Activated CD8-positive, alpha-beta memory T cell treated with anti-CD3 and anti-CD28 coated beads, Interleukin-2, amount 50 U/mL, for 1 hour (primary cell): ENCODE data around the gene CHD6.

ENCODE experiments used
- DNase-seq: peaks from one replicate; pipeline ENCODE4 v3.0.0-alpha.2; 2020; ENCODE audit errors: extremely low read depth

CHD6 gene

GRCh38 chr20:41403604-41404003 is 214.6 kb downstream of the CHD6 start:
- DNase-seq = no peak

GRCh38 chr20:41398408-41398807 is 219.8 kb downstream of the CHD6 start:
- DNase-seq = no peak

DNA sequence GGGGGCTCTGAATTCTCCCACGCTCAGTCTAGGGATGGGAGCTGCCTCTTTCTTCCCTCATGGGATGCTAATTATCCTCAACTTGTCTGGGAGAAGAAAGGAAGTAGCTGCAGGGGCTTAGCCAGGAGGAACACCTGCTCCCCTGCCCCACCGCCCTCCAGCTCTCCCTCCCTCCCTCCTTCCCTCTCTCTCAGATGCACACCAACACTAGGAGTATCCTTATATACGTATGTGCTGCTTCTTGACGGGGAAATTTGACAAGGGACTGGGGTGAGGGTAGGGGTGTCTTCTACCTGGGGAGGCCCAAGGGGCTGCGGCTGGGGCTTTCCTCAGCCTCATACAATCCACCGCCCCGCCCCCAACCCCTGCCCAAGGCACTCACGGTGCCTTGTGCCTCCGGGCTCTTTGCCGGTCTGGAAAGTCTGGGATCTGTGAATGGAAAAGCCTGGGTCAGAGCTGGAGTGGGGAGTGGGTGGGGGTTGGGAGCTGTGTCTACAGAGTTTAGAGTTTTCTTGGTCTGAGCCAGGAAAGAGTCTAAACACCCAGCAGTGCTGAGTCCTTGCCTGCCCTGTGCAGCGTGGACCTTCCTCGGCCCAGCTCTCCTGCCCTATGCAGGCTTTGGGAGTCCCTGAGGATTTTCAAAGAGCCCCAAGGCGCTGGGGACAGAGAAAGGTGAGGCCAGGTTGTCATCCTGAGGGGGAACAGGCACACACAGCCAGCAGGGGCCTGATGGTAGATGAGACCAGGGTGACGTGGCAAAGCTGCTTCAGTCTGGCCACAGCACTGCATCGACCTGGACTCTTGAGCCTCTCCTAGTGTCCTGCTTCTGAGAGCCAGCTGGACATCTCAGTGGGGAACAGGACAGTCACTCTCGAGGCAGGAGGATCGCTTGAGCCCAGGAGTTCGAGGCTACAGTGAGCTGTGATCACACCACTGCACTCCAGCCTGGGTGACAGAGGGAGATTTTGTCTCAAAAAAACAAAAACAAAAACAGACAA is 222.2 kb downstream of the CHD6 start:
- DNase-seq = no peak

GRCh38 chr20:41394931-41395666 is 223.1 kb downstream of the CHD6 start:
- no peak for DNase-seq

GRCh38 chr20:41394081-41394480 is 224.1 kb downstream of the CHD6 start:
- DNase-seq = no peak

DNA sequence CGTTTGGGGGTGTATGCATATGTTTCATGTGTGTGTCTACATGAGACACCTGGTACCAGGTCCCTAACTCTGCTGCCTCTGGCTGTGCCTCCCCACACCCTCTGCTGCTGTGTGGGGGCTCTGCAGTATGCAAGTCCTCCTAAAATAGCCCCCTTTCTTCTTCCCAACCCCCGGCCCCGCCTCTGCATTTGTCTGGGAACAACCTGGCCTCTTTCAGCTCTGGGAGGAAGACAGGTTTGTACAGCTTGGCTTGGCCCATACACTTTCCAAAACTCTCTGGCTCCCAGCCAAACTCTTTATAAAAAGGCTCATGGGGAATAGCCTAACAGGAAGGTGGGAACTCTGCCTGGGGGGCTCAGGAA is 224.5 kb downstream of the CHD6 start:
- DNase-seq = no peak

DNA sequence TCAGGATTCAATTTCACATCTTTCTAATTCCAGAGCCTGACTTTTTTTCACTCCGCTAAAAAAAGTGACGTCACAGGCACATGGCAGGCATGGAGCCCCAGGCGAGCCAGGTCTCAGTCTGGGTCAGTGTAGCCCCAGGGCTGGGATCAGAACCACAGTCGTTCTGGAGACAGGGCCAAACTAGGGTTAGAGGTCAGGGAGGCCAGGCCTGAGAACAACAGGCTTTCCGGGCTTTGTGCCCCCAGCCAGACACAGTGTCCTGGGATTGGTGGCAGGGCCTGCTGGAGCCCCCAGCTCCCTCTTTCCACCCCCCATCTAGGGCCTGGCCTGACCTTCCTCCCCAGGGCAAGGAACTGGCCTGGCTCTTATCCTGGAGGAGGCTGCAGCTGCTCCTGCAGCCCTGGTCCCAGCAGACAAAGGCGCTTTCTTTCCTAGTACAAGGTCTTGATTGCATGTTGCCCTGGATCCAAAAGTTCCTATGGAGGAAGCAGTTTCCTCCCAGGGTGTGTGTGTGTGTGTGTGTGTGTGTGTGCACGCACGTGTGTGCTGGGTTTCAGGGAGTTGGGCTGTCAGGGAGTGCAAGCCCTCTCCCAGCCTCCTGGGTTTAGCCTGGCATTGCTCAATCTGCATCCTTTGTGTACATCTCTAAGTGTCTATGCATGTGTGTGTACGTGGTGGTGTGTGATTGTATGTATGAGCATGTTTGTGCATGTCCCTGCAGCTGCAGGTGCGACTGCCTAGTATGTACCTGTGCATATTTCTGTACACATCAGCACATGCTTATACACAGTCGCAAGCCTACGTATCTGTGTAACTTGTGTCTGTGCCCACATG is 225.1 kb downstream of the CHD6 start:
- DNase-seq = no peak

- DNase-seq = no peak
Measured at GRCh38 chr20:41392295-41392694, 225.9 kb downstream of the CHD6 start.

DNA sequence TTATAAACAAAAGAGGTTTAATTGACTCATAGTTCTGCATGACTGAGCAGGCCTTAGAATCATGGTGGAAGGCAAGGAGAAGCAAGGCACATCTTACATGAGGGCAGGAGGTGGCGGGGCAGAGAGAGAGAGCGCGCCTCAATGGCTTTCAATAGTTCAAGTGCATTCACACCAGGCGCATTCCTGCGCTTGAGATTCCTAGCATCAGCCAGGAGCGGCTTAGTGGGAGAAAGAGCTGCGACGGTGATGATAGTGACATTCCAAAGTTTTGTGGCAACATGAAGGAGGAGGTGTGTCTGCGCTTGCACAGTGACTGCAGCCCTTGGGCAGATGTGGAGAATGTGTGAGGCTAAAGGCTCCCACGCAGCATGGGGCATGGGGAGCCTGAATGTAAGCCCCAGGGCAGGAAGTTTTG is 226.6 kb downstream of the CHD6 start:
- DNase-seq = no peak

DNA sequence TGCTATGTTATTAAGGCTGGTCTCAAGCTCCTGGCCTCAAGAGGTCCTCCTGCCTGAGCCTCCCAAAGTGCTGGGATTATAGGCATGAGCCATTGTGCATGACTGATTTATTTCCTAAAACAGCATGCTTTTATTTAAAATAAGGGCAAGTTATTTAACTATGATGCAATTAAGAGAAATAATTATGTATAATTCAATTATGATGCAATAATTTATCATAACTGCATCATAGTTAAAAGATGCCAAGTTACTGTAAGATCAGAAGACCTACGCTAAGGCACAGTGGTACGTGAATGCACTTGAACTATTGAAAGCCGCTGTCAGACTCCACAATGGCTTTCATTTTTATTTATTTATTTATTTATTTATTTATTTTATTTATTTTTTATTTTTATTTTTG is 227.3 kb downstream of the CHD6 start:
- DNase-seq = no peak

- DNase-seq = no peak
Measured at GRCh38 chr20:41387444-41387851, 230.7 kb downstream of the CHD6 start.

DNA sequence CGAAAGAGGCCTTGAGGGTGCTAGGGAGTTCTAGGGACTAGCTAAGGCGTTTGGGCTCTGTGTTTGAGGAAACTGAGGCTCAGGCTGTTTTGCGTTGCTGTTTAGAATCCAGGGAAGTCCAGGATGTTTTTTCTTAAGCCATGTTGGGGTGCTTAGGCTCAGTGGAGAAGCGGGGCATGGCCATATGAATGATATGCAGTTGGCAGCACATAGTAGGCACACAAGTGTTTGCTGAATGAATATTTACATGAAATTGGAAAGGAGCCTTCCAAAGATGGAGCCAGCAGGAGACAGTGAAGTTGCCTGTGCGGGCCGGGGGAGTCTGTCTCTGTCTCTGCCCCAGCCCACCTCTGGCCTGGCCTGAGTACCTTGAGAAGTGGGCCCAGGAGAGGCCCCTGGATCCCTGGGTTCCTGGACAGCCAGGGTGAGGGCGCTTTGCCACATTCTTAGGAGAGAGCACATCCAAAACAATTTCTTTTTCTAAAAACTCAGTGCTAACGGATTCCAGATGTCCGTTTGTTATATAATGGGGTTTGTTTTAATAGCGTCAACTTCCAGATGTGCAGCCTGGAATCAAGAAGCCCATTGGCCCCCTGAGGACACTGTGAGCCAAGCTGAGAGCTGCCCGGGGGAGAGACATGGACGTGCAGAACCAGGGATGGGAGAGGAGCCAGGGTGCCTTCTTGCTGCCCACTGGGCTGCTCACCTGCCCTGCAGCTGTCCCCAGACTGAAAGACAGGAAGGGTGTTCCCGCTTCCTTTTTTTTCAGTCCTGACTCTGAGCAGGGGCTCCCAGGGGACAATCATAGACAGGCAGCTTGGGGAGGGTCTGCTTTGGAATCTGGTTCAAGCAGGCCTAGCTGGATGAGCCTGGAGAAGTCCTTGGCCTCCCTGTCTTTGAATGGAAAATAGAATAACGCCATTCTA is 231.4 kb downstream of the CHD6 start:
- DNase-seq = no peak

GRCh38 chr20:41382791-41383305 is 235.3 kb downstream of the CHD6 start:
- no peak for DNase-seq

- DNase-seq = no peak
Measured at GRCh38 chr20:41380551-41381193, 237.5 kb downstream of the CHD6 start.

GRCh38 chr20:41379551-41379950 is 238.6 kb downstream of the CHD6 start:
- DNase-seq = no peak

DNA sequence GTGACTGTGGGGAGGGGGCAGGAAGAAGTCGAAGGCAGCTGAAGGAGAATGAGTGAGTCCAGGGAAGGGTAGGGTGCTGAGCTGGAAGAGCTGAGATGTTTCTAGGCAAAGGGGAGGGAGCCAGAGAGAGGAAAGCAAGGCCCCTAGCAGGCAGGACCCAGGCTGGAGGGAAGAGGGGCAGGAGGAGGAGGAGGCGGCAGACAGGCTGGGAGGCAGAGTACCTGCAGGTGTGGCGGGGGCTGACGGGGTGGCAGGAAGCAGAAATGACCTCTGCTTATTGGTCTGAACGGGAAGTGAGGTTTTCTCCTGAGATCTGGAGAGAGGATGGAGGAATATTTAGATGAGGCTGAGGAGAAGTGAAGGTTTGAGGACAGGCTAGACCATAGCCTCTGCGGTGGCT is 240.9 kb downstream of the CHD6 start:
- no peak for DNase-seq

DNA sequence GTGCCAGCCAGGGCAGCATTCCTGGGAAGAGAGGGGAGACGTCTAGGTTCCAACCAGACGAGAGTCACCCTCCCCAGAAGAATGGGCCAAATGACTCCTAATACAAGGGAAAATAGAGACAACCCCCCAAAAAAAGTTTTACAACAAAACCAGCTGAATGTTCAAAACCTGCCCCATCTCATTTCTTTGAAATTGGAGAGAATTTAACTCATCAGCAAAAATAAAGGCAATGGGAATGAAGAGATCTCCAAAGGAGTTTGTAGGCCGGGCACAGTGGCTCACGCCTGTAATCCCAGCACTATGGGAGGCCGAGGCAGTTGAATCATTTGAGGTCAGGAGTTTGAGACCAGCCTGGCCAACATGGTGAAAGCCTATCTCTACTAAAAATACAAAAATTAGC is 241.8 kb downstream of the CHD6 start:
- no peak for DNase-seq

GRCh38 chr20:41375846-41376245 is 242.3 kb downstream of the CHD6 start:
- no peak for DNase-seq

DNA sequence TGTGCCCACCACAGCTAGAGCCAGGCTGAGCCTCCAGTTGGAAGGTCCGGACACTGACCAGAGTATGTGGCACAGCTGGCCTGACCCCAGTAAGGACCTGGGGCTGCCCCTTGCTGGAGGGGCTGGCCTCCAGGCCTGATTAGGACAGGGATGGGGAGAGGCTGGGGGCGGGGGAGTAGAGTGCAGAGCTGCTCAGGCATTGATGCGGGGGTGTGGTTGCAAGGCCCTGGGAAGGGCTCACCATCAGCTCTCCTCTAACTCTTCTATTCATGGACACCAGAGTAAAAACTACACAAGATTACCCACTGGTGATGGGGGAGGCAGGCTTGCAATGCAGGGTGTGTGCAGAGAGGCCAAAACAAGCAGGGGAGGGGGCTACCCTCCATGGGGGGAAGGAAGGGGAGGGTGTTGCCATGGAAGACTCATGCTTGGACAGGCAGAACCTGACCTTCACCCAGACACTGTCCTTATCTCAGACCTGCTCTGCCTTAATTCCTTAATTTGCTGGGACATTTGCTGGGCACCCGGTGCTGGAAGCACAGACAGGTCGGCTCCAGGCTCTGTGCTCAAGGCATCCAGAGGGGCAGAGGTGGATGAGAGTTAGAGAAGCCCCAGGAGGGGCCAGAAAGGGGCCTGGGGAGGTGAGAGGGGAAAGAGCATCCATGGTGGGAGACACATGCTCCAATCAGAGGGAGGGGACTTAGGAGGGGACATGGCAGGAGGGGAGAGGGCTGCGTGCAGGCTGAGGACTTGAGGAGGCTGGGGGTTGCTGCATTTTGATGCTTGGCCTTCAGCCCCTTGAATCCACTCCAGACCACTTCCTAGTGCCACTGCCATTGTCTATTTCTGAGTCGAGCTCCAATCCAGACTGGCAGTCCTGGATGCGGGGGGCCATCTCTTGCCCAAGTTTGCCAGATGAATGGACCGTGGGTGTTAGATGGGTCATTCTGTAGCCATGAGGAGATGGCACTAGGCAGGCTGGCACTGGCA is 244.0 kb downstream of the CHD6 start:
- DNase-seq = no peak
